Spleen (tissue), 7 donors: ENCODE results near the gene OSBPL10.

Experiments
- POLR2A ChIP-seq, 3 donors: fragments of 450-650 bp; IDR thresholded peaks; one replicate each; pipeline ENCODE4 v1.5.1; 2017; ENCODE audit warnings: antibody characterized with exemption in 3 of 3, mild to moderate bottlenecking in 1 of 3
- TF ChIP-seq, protein P1 (sequence below), 11 experiments: fragments of 200-600 bp in 7 of 11; fragments of 450-650 bp in 4 of 11; sonication (generic) in 4 of 11; IDR thresholded peaks in 8 of 11; conservative IDR thresholded peaks in 3 of 11; 1 replicate in 7 of 11; 2 replicates in 4 of 11; pipeline versions ENCODE4 v1.4.0 to v1.8.0; 2016 to 2021; ENCODE audit warnings: antibody characterized with exemption in 11 of 11, inconsistent platforms in 4 of 11, mild to moderate bottlenecking in 1 of 11
- donor health status: DM: no; HTN: no; CAD: no; lungs with moderate emphysema.
- donor health status: DM: no; HTN: no; CAD: no.
- donor health status: DM: no; HTN: no; CAD: no.

DNA sequence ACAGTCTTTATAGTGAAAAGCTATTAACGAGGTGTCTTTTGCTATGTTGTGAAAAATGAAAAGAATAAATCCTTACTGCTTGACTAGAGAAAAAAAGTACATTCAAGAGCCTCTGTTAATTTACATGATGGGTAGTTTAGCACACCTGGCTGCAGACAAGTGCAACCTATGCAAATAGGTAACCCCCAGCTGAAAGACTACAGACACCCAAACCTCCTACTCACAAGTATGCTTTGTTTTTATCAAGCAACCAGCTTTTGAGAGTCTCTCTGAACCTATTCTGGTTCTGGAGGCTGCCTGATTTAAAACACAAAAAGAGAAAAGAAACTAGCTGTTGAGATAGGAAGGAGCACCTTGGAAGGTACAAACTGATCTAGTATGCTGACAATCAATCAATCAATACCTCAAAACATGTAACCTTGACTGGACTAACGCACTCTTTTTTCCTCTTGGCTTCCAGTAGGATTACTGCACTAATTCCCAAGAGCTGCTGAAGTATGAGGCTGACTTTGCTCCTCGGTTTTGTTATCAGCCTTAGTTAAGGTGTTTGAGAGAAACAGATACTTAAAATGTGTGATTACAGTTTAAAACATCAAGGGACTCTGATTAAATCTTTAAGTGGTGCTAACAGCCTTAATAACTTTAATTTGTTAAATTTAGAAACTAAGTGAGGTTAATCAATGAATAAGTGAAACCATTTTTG, 63.6 kb downstream of the OSBPL10 start:
- TF ChIP-seq, protein P1, sequence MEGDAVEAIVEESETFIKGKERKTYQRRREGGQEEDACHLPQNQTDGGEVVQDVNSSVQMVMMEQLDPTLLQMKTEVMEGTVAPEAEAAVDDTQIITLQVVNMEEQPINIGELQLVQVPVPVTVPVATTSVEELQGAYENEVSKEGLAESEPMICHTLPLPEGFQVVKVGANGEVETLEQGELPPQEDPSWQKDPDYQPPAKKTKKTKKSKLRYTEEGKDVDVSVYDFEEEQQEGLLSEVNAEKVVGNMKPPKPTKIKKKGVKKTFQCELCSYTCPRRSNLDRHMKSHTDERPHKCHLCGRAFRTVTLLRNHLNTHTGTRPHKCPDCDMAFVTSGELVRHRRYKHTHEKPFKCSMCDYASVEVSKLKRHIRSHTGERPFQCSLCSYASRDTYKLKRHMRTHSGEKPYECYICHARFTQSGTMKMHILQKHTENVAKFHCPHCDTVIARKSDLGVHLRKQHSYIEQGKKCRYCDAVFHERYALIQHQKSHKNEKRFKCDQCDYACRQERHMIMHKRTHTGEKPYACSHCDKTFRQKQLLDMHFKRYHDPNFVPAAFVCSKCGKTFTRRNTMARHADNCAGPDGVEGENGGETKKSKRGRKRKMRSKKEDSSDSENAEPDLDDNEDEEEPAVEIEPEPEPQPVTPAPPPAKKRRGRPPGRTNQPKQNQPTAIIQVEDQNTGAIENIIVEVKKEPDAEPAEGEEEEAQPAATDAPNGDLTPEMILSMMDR (IDR thresholded peaks at IDR 0.05 in 8 of 11, conservative IDR thresholded peaks at IDR 0.05 in 3 of 11), result no peak
- TF ChIP-seq POLR2A (IDR thresholded peaks at IDR 0.05), result no peak
